HEK293 (cell line): ENCODE measurements around the gene SERPINB6.
"Not testable (repeated sequence)": the region's sequence is repeated elsewhere in the genome, so short reads cannot be mapped to it uniquely, and the experiment has no call there.

ENCODE experiments used
- CTCF ChIA-PET: fragments of 350-600 bp; formaldehyde crosslinking; extraction: SDS; loops from one replicate; lab custom pipeline; 2021; ENCODE audit warnings: antibody characterized with exemption; lab: Yijun Ruan, JAX
- POLR2A ChIA-PET: fragments of 300-600 bp; formaldehyde crosslinking; extraction: SDS; loops from one replicate; lab custom pipeline; 2020; ENCODE audit warnings: antibody characterized with exemption, inconsistent platforms; lab: Yijun Ruan, JAX
- H3K27ac ChIP-seq: fragments of 200-500 bp; sonication (Bioruptor generic); 2 replicates; pipeline ENCODE4 v1.5.1; 2014; ENCODE audit warnings: low read depth, low read length, control low read depth, inconsistent platforms; ENCODE audit errors: extremely low read depth
- H3K36me3 ChIP-seq, 2 experiments: fragments of 200-500 bp in 1 of 2; sonication (Bioruptor generic) in 1 of 2; 1 replicate in 1 of 2; 2 replicates in 1 of 2; pipeline ENCODE4 v1.5.1; 2014 to 2017; ENCODE audit warnings: inconsistent platforms in 2 of 2, low read length in 2 of 2; ENCODE audit not compliant: control insufficient read depth in 2 of 2, insufficient read depth in 1 of 2
- H3K4me1 ChIP-seq: fragments of 200-500 bp; sonication (Bioruptor generic); 2 replicates; pipeline ENCODE4 v1.5.1; 2014; ENCODE audit warnings: mild to moderate bottlenecking, low read length, inconsistent platforms; ENCODE audit not compliant: control insufficient read depth, insufficient read depth
- H3K4me3 ChIP-seq: 2 replicates; pipeline ENCODE4 v1.5.1; 2011; ENCODE audit warnings: low read depth, mild to moderate bottlenecking, control low read depth, low read length, moderate library complexity
- H3K9me3 ChIP-seq: fragments of 200-500 bp; sonication (Bioruptor generic); 2 replicates; pipeline ENCODE4 v1.5.1; 2014; ENCODE audit warnings: low read depth, low read length, inconsistent platforms; ENCODE audit not compliant: control insufficient read depth, insufficient read depth
- MZF1 ChIP-seq: fragments of 450-650 bp; formaldehyde crosslinking; IDR thresholded peaks from 2 replicates; pipeline ENCODE4 v1.5.1; 2017; ENCODE audit warnings: missing biosample characterization, missing genetic modification characterization, borderline replicate concordance
- OSR2 ChIP-seq: fragments of 450-650 bp; formaldehyde crosslinking; IDR thresholded peaks from 2 replicates; pipeline ENCODE4 v1.5.1; 2016; ENCODE audit warnings: missing biosample characterization, missing genetic modification characterization
- OVOL3 ChIP-seq: fragments of 450-650 bp; formaldehyde crosslinking; IDR thresholded peaks from 2 replicates; pipeline ENCODE4 v1.5.1; 2016; ENCODE audit warnings: missing biosample characterization, missing genetic modification characterization
- YY1 ChIP-seq: fragments of 450-650 bp; formaldehyde crosslinking; IDR thresholded peaks from 2 replicates; pipeline ENCODE4 v1.5.1; 2018; ENCODE audit warnings: missing biosample characterization, missing genetic modification characterization
- ZBTB1 ChIP-seq: fragments of 450-650 bp; formaldehyde crosslinking; IDR thresholded peaks from 2 replicates; pipeline ENCODE4 v1.5.1; 2016; ENCODE audit warnings: missing biosample characterization, missing genetic modification characterization
- ZFHX2 ChIP-seq: fragments of 450-650 bp; formaldehyde crosslinking; conservative IDR thresholded peaks from 2 replicates; pipeline ENCODE4 v1.5.1; 2016; ENCODE audit warnings: missing biosample characterization, missing genetic modification characterization
- ZFP3 ChIP-seq: fragments of 450-650 bp; formaldehyde crosslinking; IDR thresholded peaks from 2 replicates; pipeline ENCODE4 v1.5.1; 2016; ENCODE audit warnings: low read depth, missing biosample characterization, missing genetic modification characterization
- ZNF10 ChIP-seq: fragments of 450-650 bp; formaldehyde crosslinking; IDR thresholded peaks from 2 replicates; pipeline ENCODE4 v1.5.1; 2017; ENCODE audit warnings: missing biosample characterization, missing genetic modification characterization
- ZNF112 ChIP-seq: fragments of 450-650 bp; formaldehyde crosslinking; IDR thresholded peaks from 2 replicates; pipeline ENCODE4 v1.5.0; 2017; ENCODE audit warnings: missing biosample characterization, missing genetic modification characterization
- ZNF214 ChIP-seq: fragments of 450-650 bp; formaldehyde crosslinking; IDR thresholded peaks from 2 replicates; pipeline ENCODE4 v1.5.1; 2017; ENCODE audit warnings: missing biosample characterization, mild to moderate bottlenecking, missing genetic modification characterization, borderline replicate concordance
- ZNF23 ChIP-seq: fragments of 450-650 bp; formaldehyde crosslinking; IDR thresholded peaks from 2 replicates; pipeline ENCODE4 v1.5.1; 2016; ENCODE audit warnings: missing biosample characterization, missing genetic modification characterization, borderline replicate concordance
- ZNF292 ChIP-seq: fragments of 450-650 bp; formaldehyde crosslinking; IDR thresholded peaks from 2 replicates; pipeline ENCODE4 v1.5.1; 2016; ENCODE audit warnings: low read depth, missing biosample characterization, missing genetic modification characterization, borderline replicate concordance
- ZNF324 ChIP-seq: fragments of 450-650 bp; formaldehyde crosslinking; IDR thresholded peaks from 2 replicates; pipeline ENCODE4 v1.5.1; 2016; ENCODE audit warnings: missing biosample characterization, missing genetic modification characterization
- ZNF423 ChIP-seq: fragments of 450-650 bp; formaldehyde crosslinking; IDR thresholded peaks from 2 replicates; pipeline ENCODE4 v1.5.1; 2016; ENCODE audit warnings: missing biosample characterization, missing genetic modification characterization
- ZNF514 ChIP-seq: fragments of 450-650 bp; formaldehyde crosslinking; IDR thresholded peaks from 2 replicates; pipeline ENCODE4 v1.5.1; 2016; ENCODE audit warnings: missing biosample characterization, missing genetic modification characterization
- ZNF560 ChIP-seq: fragments of 450-650 bp; formaldehyde crosslinking; IDR thresholded peaks from 2 replicates; pipeline ENCODE4 v1.5.1; 2017; ENCODE audit warnings: missing biosample characterization, missing genetic modification characterization, borderline replicate concordance
- ZNF585B ChIP-seq: fragments of 450-650 bp; formaldehyde crosslinking; IDR thresholded peaks from 2 replicates; pipeline ENCODE4 v1.5.1; 2016; ENCODE audit warnings: missing biosample characterization, missing genetic modification characterization
- ZNF624 ChIP-seq: fragments of 450-650 bp; formaldehyde crosslinking; IDR thresholded peaks from 2 replicates; pipeline ENCODE4 v1.5.1; 2017; ENCODE audit warnings: missing biosample characterization, missing genetic modification characterization
- ZNF660 ChIP-seq: fragments of 450-650 bp; IDR thresholded peaks from 2 replicates; pipeline ENCODE4 v1.5.1; 2018; ENCODE audit warnings: missing biosample characterization, mild to moderate bottlenecking, missing genetic modification characterization
- ZNF707 ChIP-seq: fragments of 450-650 bp; formaldehyde crosslinking; IDR thresholded peaks from 2 replicates; pipeline ENCODE4 v1.5.1; 2016; ENCODE audit warnings: missing biosample characterization, missing genetic modification characterization
- ZNF792 ChIP-seq: fragments of 450-650 bp; formaldehyde crosslinking; IDR thresholded peaks from 2 replicates; pipeline ENCODE4 v1.5.1; 2016; ENCODE audit warnings: missing biosample characterization, missing genetic modification characterization
- ZXDB ChIP-seq: fragments of 450-650 bp; formaldehyde crosslinking; IDR thresholded peaks from 2 replicates; pipeline ENCODE4 v1.5.1; 2016; ENCODE audit warnings: missing biosample characterization, missing genetic modification characterization

The SERPINB6 gene

DNA sequence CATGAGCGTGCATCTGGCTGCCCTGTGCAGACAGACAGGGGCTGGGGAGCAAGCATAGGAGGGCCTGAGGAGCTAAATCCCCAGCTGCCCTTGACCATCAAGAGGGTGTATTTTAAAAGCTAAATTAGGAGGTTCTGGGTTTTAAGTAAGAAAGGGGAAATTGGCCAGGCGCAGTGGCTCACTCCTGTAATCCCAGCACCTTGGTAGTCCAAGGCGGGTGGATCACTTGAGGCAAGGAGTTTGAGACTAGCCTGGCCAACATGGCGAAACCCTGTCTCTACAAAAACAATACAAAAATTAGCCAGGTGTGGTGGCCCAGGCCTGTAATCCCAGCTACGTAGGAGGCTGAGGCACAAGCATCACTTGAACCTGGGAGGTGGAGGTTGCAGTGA is 27.8 kb downstream of the SERPINB6 start (continued):
- TF ChIP-seq OVOL3 (tag by site-specific recombination), result no peak

DNA sequence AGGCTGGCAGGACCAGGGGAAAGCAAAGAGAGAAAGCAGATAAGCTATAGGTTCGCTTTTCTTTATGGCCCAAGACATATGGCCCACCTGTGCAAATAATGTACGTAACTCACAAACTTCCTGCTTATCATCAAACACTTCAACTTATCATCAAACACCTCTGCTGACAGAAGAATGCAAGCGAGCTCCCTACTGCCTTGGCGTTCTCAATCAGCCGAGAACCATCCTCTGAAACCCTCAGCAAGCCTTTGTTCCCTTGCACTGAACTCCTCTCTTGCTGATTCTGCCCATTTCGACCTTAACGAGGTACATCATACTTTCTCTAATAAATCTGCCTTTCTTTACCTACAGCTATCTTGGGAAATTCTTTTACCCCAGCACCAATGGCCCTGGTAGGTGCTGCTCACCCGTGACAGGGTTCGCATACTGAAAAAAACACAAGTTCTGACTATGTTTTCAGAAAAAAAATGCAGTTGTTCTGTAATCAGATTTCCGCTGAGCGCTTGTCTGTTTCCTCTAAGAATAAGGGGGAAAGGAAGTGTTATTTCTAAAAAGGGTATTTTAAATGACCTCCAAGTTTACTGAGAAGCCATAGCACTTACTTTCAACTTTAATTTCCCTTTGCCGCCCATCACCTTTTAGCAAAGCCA is 28.3 kb downstream of the SERPINB6 start:
- Histone ChIP-seq H3K4me3 (no peak overlapping the region), H3K36me3 (peaks cover 0 to 10% of the 10 kb centered on the region in 2 experiments; a peak in 1 of 3 replicates), H3K27ac (no peak overlapping the region), H3K4me1 (no peaks in the 10 kb centered on the region), H3K9me3 (no peaks in the 10 kb centered on the region)
- POLR2A ChIA-PET, result interaction anchor here (0.6 kb wide), 1 partner anchor 162 kb away, joined by 3 read pairs; no protein-coding TSS in a partner anchor
- TF ChIP-seq ZNF560 (tag by site-specific recombination), result no peak
- no peak for TF ChIP-seq ZXDB
- TF ChIP-seq, all 188 proteins: peak for 0
- CTCF ChIA-PET, result interaction anchor here (0.5 to 5.3 kb wide), 8 partner anchors 10 to 192 kb away, joined by 3 to 53 read pairs (median 6); partner anchors contain the start of genes MYLK4 and SERPINB1

DNA sequence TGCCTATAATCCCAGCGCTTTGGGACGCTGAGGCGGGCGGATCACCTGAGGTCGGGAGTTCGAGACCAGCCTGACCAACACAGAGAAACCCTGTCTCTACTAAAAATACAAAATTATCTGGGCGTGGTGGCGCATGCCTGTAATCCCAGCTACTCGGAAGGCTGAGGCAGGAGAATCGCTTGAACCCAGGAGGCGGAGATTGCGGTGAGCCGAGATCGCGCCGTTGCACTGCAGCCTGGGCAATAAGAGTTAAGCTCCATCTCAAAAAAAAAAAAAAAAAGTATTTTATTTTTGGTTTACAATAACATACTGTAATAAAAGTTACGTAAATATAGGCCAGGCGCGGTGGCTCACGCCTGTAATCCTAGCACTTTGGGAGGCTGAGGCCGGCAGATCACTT is 29.3 kb downstream of the SERPINB6 start:
- H3K27ac ChIP-seq, H3K4me3 ChIP-seq, H3K36me3 ChIP-seq, H3K9me3 ChIP-seq, POLR2A ChIA-PET, H3K4me1 ChIP-seq: not testable (repeated sequence)
- CTCF ChIA-PET, result interaction anchor here (1.2 to 5.3 kb wide), 4 partner anchors 10 to 45 kb away, joined by 3 to 53 read pairs (median 6); no protein-coding TSS in a partner anchor

DNA sequence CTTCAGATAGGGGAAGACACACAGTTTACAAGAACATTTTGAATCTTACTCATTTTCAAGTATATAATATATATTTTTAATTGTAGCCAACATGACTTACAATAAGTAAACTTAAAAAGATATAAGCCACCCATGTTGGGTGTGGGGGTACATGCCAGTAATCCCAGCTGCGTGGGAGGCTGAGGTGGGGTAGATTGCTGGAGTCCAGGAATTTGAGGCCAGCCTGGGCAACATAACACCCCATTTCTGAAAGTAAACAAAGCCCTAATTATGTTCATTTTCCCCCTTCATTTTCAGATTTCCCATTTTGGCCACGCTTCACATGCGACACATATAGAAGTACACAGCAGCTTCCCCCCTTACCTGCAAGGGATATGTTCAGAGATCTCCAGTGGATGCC is 30.5 kb downstream of the SERPINB6 start:
- no peak for TF ChIP-seq ZBTB1 (tag by site-specific recombination)
- TF ChIP-seq ZNF660, result no peak
- TF ChIP-seq ZNF292 (tag by site-specific recombination), result no peak
- TF ChIP-seq YY1 (tag by site-specific recombination), result no peak
- TF ChIP-seq ZNF23 (tag by site-specific recombination), result no peak
- no peak for TF ChIP-seq ZNF514 (tag by site-specific recombination)
- no peak for TF ChIP-seq ZNF585B (tag by site-specific recombination)
- POLR2A ChIA-PET, result no interaction called here

DNA sequence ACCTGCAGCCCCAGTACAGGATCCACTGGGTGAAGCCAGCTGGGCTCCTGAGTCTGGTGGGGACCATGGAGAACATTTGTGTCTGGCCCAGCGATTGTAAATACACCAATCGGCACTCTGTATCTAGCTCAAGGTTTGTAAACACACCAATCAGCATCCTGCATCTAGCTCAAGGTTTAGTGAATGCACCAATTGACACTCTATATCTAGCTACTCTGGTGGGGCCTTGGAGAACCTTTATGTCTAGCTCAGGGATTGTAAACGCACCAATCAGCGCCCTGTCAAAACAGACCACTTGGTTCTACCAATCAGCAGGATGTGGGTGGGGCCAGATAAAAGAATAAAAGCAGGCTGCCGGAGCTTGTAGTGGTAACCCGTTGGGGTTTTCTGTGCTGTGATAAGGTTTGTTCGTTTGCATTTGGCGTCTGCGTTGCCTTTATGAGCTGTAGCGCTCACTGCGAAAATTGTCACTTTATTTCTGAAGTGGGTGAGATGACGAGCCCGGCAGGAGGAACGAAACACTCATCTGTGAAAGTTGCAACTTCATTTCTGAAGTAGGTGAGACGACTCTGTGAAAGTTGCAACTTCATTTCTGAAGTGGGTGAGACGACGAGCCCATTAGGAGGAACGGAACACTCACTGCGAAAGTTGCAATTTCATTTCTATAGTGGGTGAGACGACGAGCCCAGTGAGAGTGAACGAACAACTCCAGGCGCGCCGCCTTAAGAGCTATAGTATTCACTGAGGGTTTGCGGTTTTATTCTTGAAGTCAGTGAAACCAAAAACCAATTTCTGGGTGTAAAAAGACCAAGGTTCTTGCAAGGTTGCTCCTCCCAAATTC is 31.1 kb downstream of the SERPINB6 start:
- no peaks in the 10 kb centered on the region for H3K9me3 ChIP-seq
- H3K36me3 ChIP-seq, result no peaks in the 10 kb centered on the region
- POLR2A ChIA-PET, result no interaction called here
- CTCF ChIA-PET, result interaction anchor here (0.5 to 5.3 kb wide), 10 partner anchors 8 to 1838 kb away, joined by 3 to 53 read pairs (median 4); no protein-coding TSS in a partner anchor
- no peak overlapping the region for H3K27ac ChIP-seq
- no peak overlapping the region for H3K4me3 ChIP-seq
- TF ChIP-seq ZNF624 (tag by site-specific recombination) (no peak), ZNF324 (tag by site-specific recombination) (no peak), ZNF10 (tag by site-specific recombination) (no peak), ZNF707 (tag by site-specific recombination) (no peak), OSR2 (tag by site-specific recombination) (no peak), ZFP3 (tag by site-specific recombination) (no peak), ZNF214 (no peak), ZFHX2 (no peak), MZF1 (tag by site-specific recombination) (no peak), ZNF792 (tag by site-specific recombination) (no peak), ZNF585B (tag by site-specific recombination) (no peak), ZNF112 (tag by site-specific recombination) (no peak), ZNF423 (no peak)
- H3K4me1 ChIP-seq, result no peaks in the 10 kb centered on the region

More for the DNA sequence above, 30.5 kb downstream of the SERPINB6 start:
- H3K27ac ChIP-seq, result no peak overlapping the region
- H3K9me3 ChIP-seq, result no peaks in the 10 kb centered on the region
- H3K4me3 ChIP-seq, result no peak overlapping the region
- CTCF ChIA-PET, result interaction anchor here (0.8 to 5.3 kb wide), 7 partner anchors 9 to 94 kb away, joined by 3 to 53 read pairs (median 3); no protein-coding TSS in a partner anchor
- H3K4me1 ChIP-seq, result no peaks in the 10 kb centered on the region
- no peaks in the 10 kb centered on the region for H3K36me3 ChIP-seq
